Neural progenitor cell (in vitro differentiated cells): ENCODE results near the gene KLRC4. TPM values are rescaled to one million over a fixed set of nuclear protein-coding genes. Genes with fewer than 3 reads are reported as not detected.

Experiments used
- DNase-seq: peaks from one replicate; pipeline ENCODE4 v3.0.0-alpha.2; 2016; ENCODE audit warnings: low spot score
- H2AFZ ChIP-seq: fragments of 200-600 bp; sonication (generic); replicated peaks from 2 replicates; pipeline ENCODE4 v1.6.1; 2016; ENCODE audit warnings: antibody characterized with exemption
- H3F3A ChIP-seq: fragments of 200-600 bp; sonication (generic); 2 replicates; pipeline ENCODE4 v1.6.1; 2016; ENCODE audit warnings: antibody characterized with exemption, low read depth
- H3K27ac ChIP-seq: fragments of 200-600 bp; sonication (generic); 2 replicates; pipeline ENCODE4 v1.5.1; 2016; ENCODE audit warnings: mild to moderate bottlenecking
- H3K27me3 ChIP-seq: fragments of 200-600 bp; sonication (generic); 2 replicates; pipeline ENCODE4 v1.6.1; 2016; ENCODE audit warnings: mild to moderate bottlenecking, moderate library complexity
- H3K36me3 ChIP-seq: fragments of 200-600 bp; sonication (generic); 2 replicates; pipeline ENCODE4 v1.5.1; 2016
- H3K4me1 ChIP-seq: fragments of 200-600 bp; sonication (generic); 2 replicates; pipeline ENCODE4 v1.6.1; 2016; ENCODE audit warnings: mixed run types
- H3K4me2 ChIP-seq: fragments of 200-600 bp; sonication (generic); 2 replicates; pipeline ENCODE4 v1.6.1; 2016
- H3K4me3 ChIP-seq: fragments of 200-600 bp; sonication (generic); 2 replicates; pipeline ENCODE4 v1.5.1; 2016
- H3K79me2 ChIP-seq: fragments of 200-600 bp; sonication (generic); 2 replicates; pipeline ENCODE4 v1.6.1; 2016; ENCODE audit warnings: low read depth
- H3K9ac ChIP-seq: fragments of 200-600 bp; sonication (generic); 2 replicates; pipeline ENCODE4 v1.6.1; 2016
- H3K9me3 ChIP-seq: fragments of 200-600 bp; sonication (generic); 2 replicates; pipeline ENCODE4 v1.5.1; 2016; ENCODE audit warnings: low read depth
- H4K20me1 ChIP-seq: fragments of 200-600 bp; sonication (generic); 2 replicates; pipeline ENCODE4 v1.6.1; 2016; ENCODE audit warnings: low read depth
- H3K27ac Mint-ChIP-seq: 3 replicates; pipeline ENCODE4 v1.8.0; 2021; ENCODE audit warnings: mixed read lengths
- H3K27me3 Mint-ChIP-seq: 2 replicates; pipeline ENCODE4 v1.8.0; 2022; ENCODE audit warnings: low read depth, mild to moderate bottlenecking, inconsistent platforms, moderate library complexity, mixed read lengths; ENCODE audit not compliant: insufficient read depth
- H3K36me3 Mint-ChIP-seq: 3 replicates; pipeline ENCODE4 v1.8.0; 2021; ENCODE audit warnings: mixed read lengths
- H3K4me1 Mint-ChIP-seq: 3 replicates; pipeline ENCODE4 v1.8.0; 2021; ENCODE audit warnings: mixed read lengths
- H3K4me3 Mint-ChIP-seq: 3 replicates; pipeline ENCODE4 v1.8.0; 2021; ENCODE audit warnings: mild to moderate bottlenecking, moderate library complexity, mixed read lengths
- H3K9me3 Mint-ChIP-seq: 3 replicates; pipeline ENCODE4 v1.8.0; 2020; ENCODE audit warnings: mixed read lengths
- EZH2 ChIP-seq: fragments of 200-600 bp; sonication (generic); IDR thresholded peaks from 2 replicates; pipeline ENCODE4 v1.6.1; 2017; ENCODE audit warnings: antibody characterized with exemption, mild to moderate bottlenecking, moderate library complexity
- EZH2phosphoT487 ChIP-seq: fragments of 200-600 bp; sonication (generic); IDR thresholded peaks from 2 replicates; pipeline ENCODE4 v1.6.1; 2017; ENCODE audit warnings: antibody characterized with exemption
- total RNA-seq: library from RNA; depleted of rRNA; stranded (reverse); fragments of >200 nt; gene quantifications from 2 replicates; pipeline ENCODE4 v1.2.3, GENCODE V29; 2015; ENCODE audit warnings: low replicate concordance
- TF ChIP-seq, protein P1 (sequence below): fragments of 200-600 bp; sonication (generic); IDR thresholded peaks from 2 replicates; pipeline ENCODE4 v1.5.1; 2017; ENCODE audit warnings: antibody characterized with exemption, mild to moderate bottlenecking

KLRC4 gene
- total RNA-seq, 1 donor from 2014 or later, result not detected

GRCh38 chr12:10361084-10361483, 48.5 kb downstream of the KLRC4 start:
- no peak overlapping the region for H3K27ac ChIP-seq
- no peaks in the 10 kb centered on the region for H3K27me3 Mint-ChIP-seq
- DNase-seq, result no peak

GRCh38 chr12:10358969-10359368, 50.6 kb downstream of the KLRC4 start:
- H3K36me3 Mint-ChIP-seq, result no peaks in the 10 kb centered on the region
- Histone ChIP-seq H3K27me3 (no peaks in the 10 kb centered on the region), H3K27ac (no peak overlapping the region), H3F3A (peaks cover under 1% of the 10 kb centered on the region), H4K20me1 (no peaks in the 10 kb centered on the region), H2AFZ (no peak overlapping the region), H3K79me2 (no peaks in the 10 kb centered on the region), H3K4me3 (no peak overlapping the region), H3K9me3 (no peaks in the 10 kb centered on the region), H3K4me1 (peaks cover 26% of the 10 kb centered on the region), H3K36me3 (no peaks in the 10 kb centered on the region), H3K4me2 (no peak overlapping the region), H3K9ac (no peak overlapping the region)
- no peaks in the 10 kb centered on the region for H3K27me3 Mint-ChIP-seq
- peaks cover 13% of the 10 kb centered on the region for H3K4me1 Mint-ChIP-seq
- H3K27ac Mint-ChIP-seq, result no peak overlapping the region
- TF ChIP-seq EZH2 (no peak), EZH2phosphoT487 (no peak)
- TF ChIP-seq, protein P1, sequence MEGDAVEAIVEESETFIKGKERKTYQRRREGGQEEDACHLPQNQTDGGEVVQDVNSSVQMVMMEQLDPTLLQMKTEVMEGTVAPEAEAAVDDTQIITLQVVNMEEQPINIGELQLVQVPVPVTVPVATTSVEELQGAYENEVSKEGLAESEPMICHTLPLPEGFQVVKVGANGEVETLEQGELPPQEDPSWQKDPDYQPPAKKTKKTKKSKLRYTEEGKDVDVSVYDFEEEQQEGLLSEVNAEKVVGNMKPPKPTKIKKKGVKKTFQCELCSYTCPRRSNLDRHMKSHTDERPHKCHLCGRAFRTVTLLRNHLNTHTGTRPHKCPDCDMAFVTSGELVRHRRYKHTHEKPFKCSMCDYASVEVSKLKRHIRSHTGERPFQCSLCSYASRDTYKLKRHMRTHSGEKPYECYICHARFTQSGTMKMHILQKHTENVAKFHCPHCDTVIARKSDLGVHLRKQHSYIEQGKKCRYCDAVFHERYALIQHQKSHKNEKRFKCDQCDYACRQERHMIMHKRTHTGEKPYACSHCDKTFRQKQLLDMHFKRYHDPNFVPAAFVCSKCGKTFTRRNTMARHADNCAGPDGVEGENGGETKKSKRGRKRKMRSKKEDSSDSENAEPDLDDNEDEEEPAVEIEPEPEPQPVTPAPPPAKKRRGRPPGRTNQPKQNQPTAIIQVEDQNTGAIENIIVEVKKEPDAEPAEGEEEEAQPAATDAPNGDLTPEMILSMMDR, result no peak
- H3K4me3 Mint-ChIP-seq, result no peak overlapping the region
- no peak for DNase-seq
- no peaks in the 10 kb centered on the region for H3K9me3 Mint-ChIP-seq

More at GRCh38 chr12:10361084-10361483, 48.5 kb downstream of the KLRC4 start:
- no peak overlapping the region for H3K4me2 ChIP-seq
- H3K36me3 ChIP-seq, result no peaks in the 10 kb centered on the region
- H3K27ac Mint-ChIP-seq, result peak overlapping the region; percentile 34
- no peak for TF ChIP-seq EZH2
- TF ChIP-seq, protein P1, result no peak
- no peak for TF ChIP-seq EZH2phosphoT487
- H3K4me3 ChIP-seq, result no peak overlapping the region
- H3K4me1 Mint-ChIP-seq, result peaks cover 10% of the 10 kb centered on the region
- no peaks in the 10 kb centered on the region for H3K36me3 Mint-ChIP-seq
- H3K27me3 ChIP-seq, result no peaks in the 10 kb centered on the region
- H3K9me3 ChIP-seq, result no peaks in the 10 kb centered on the region
- no peaks in the 10 kb centered on the region for H3K9me3 Mint-ChIP-seq
- H3K4me1 ChIP-seq, result peaks cover 31% of the 10 kb centered on the region
- no peaks in the 10 kb centered on the region for H3K79me2 ChIP-seq
- no peak overlapping the region for H3K4me3 Mint-ChIP-seq
- no peak overlapping the region for H3K9ac ChIP-seq
- H3F3A ChIP-seq, result peaks cover 11% of the 10 kb centered on the region
- H2AFZ ChIP-seq, result peak overlapping the region; percentile 90
- H4K20me1 ChIP-seq, result no peaks in the 10 kb centered on the region

DNA sequence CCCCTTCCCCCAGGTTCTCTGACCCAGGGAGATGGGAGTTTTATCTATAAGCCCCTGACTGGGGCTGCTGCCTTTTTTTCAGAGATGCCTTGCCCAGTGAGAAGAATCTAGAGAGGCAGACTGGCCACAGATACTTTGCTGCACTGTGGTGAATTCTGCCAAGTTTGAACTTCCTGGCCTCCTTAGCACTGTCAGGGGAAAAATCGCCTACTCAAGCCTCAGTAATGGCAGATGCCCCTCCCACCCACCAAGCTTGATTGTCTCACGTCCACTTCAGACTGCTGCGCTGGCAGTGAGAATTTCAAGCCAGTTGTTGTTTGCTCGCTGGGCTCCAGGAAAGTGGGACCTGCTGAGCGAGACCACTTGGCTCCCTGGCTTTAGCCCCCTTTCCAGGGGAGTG, 51.4 kb downstream of the KLRC4 start:
- H2AFZ ChIP-seq, result peak overlapping the region; percentile 50
- peaks cover 1% of the 10 kb centered on the region for H3K9me3 Mint-ChIP-seq
- peak; percentile 3 for DNase-seq
- H3K79me2 ChIP-seq, result no peaks in the 10 kb centered on the region
- H3K27me3 ChIP-seq, result no peaks in the 10 kb centered on the region
- no peak overlapping the region for H3K4me2 ChIP-seq
- H3K9ac ChIP-seq, result no peak overlapping the region
- no peaks in the 10 kb centered on the region for H4K20me1 ChIP-seq
- H3K9me3 ChIP-seq, result no peaks in the 10 kb centered on the region
- H3K27me3 Mint-ChIP-seq, result no peaks in the 10 kb centered on the region
- H3K27ac ChIP-seq, result no peak overlapping the region
- no peak overlapping the region for H3K4me3 Mint-ChIP-seq
- H3K36me3 Mint-ChIP-seq, result no peaks in the 10 kb centered on the region
- H3K4me1 ChIP-seq, result peaks cover 18% of the 10 kb centered on the region
- H3K36me3 ChIP-seq, result no peaks in the 10 kb centered on the region
- H3K4me1 Mint-ChIP-seq, result peaks cover 13% of the 10 kb centered on the region
- H3K27ac Mint-ChIP-seq, result no peak overlapping the region
- TF ChIP-seq, protein P1, result no peak
- TF ChIP-seq EZH2phosphoT487 (no peak), EZH2 (no peak)
- H3K4me3 ChIP-seq, result no peak overlapping the region
- H3F3A ChIP-seq, result no peaks in the 10 kb centered on the region

Other genes starting within 250 kb of the KLRC4 start
- not detected in 2 replicates for gene OLR1, start 237.6 kb downstream of the KLRC4 start, total RNA-seq
- not detected in 2 replicates for gene TMEM52B, start 230.7 kb downstream of the KLRC4 start, total RNA-seq
- gene GABARAPL1, start 196.9 kb downstream of the KLRC4 start, total RNA-seq, result 38.9 and 39.3 TPM in 2 replicates
- gene KLRD1, start 101.9 kb downstream of the KLRC4 start, total RNA-seq, result 0.06 TPM in 2 replicates
- gene KLRK1, start 19.7 kb downstream of the KLRC4 start, total RNA-seq, result not detected in 2 replicates
- not detected in 2 replicates for gene KLRC3, start 10.8 kb upstream of the KLRC4 start, total RNA-seq
- not detected in 2 replicates for gene KLRC2, start 26.3 kb upstream of the KLRC4 start, total RNA-seq
- not detected in 2 replicates for gene KLRC1, start 43.6 kb upstream of the KLRC4 start, total RNA-seq
- gene EIF2S3B, start 96.1 kb upstream of the KLRC4 start, total RNA-seq, result 1.4 and 1.8 TPM in 2 replicates
- gene MAGOHB, start 203.9 kb upstream of the KLRC4 start, total RNA-seq, result 37.4 and 53.5 TPM in 2 replicates